HFF-Myc (cell line): Measurements from ENCODE around the gene SYNRG.

Source experiments
- DNase-seq: peaks from one replicate; pipeline ENCODE4 v3.0.0-alpha.2; 2011; ENCODE audit warnings: low read depth; ENCODE audit errors: extremely low read depth
- H3K4me3 ChIP-seq: replicated peaks from 2 replicates; pipeline ENCODE4 v1.5.1; 2011; ENCODE audit warnings: low read depth, mild to moderate bottlenecking, control low read depth, low read length
- CTCF ChIP-seq: IDR thresholded peaks from 2 replicates; pipeline ENCODE4 v1.5.1; 2012; ENCODE audit warnings: mild to moderate bottlenecking, low read depth, low read length, control low read depth; ENCODE audit errors: missing control alignments

Gene SYNRG

GRCh38 chr17:37470181-37470580 lies 139.0 kb downstream of the SYNRG start:
- TF ChIP-seq CTCF, result no peak
- DNase-seq, result no peak
- H3K4me3 ChIP-seq, result no peak overlapping the region

GRCh38 chr17:37466471-37466870 lies 142.7 kb downstream of the SYNRG start:
- H3K4me3 ChIP-seq, result no peak overlapping the region
- no peak for DNase-seq
- no peak for TF ChIP-seq CTCF

- TF ChIP-seq CTCF, result no peak
- H3K4me3 ChIP-seq, result no peak overlapping the region
- no peak for DNase-seq
These were observed 144.1 kb downstream of the SYNRG start for GRCh38 chr17:37465069-37465616.
